Prostate gland (tissue), 2 donors: ENCODE results near the gene ERAS. TPM values are rescaled to one million over a fixed set of nuclear protein-coding genes. Genes with fewer than 3 reads are reported as not detected.

Experiments used
- DNase-seq: peaks from one replicate; pipeline ENCODE4 v3.0.0-alpha.2; 2019; ENCODE audit warnings: low spot score
- H3K27ac ChIP-seq, 2 donors: fragments of 200-600 bp; sonication (generic); 2 replicates each; pipeline ENCODE4 v1.5.1; 2017 to 2019
- H3K27me3 ChIP-seq: fragments of 200-600 bp; sonication (generic); replicated peaks from 2 replicates; pipeline ENCODE4 v1.5.1; 2019; ENCODE audit not compliant: insufficient read depth
- H3K36me3 ChIP-seq, 2 donors: fragments of 200-600 bp; sonication (generic); 1 replicate in 1 of 2; 2 replicates in 1 of 2; pipeline versions ENCODE4 v1.5.1 to v1.8.1; 2017 to 2019
- H3K4me1 ChIP-seq: fragments of 200-600 bp; sonication (generic); replicated peaks from 2 replicates; pipeline ENCODE4 v1.5.1; 2019
- H3K4me3 ChIP-seq, 2 donors: fragments of 200-600 bp; sonication (generic); 2 replicates each; pipeline ENCODE4 v1.5.1; 2017 to 2019
- H3K9me3 ChIP-seq: fragments of 200-600 bp; sonication (generic); 2 replicates; pipeline ENCODE4 v1.5.1; 2017
- POLR2A ChIP-seq: fragments of 450-650 bp; IDR thresholded peaks from one replicate; pipeline ENCODE4 v1.6.1; 2016; ENCODE audit warnings: antibody characterized with exemption, mild to moderate bottlenecking
- POLR2AphosphoS5 ChIP-seq: sonication (generic); formaldehyde crosslinking; IDR thresholded peaks from one replicate; pipeline ENCODE4 v1.6.1; 2017; ENCODE audit warnings: antibody characterized with exemption
- WGBS: methylation state at CpG from one replicate; pipeline ENCODE4 v1.1.5; 2018; 5-methylcytosine and 5-hydroxymethylcytosine counted together
- intact Hi-C: fragments of 100-400 bp; cut with DNase I; formaldehyde crosslinking; loops from one replicate; pipeline ENCODE4 v1.14.2; 2022
- total RNA-seq, 2 donors: library from RNA; depleted of rRNA; stranded (reverse); fragments of >200 nt; gene quantifications; one replicate each; pipeline ENCODE4 v1.1.0, GENCODE V29; 2016
- TF ChIP-seq, protein P1 (sequence below), 4 experiments: fragments of 200-600 bp in 2 of 4; fragments of 450-650 bp in 2 of 4; sonication (generic) in 2 of 4; IDR thresholded peaks; 1 replicate in 3 of 4; 2 replicates in 1 of 4; pipeline ENCODE4 v1.5.1; 2016 to 2019; ENCODE audit warnings: antibody characterized with exemption in 4 of 4, mild to moderate bottlenecking in 2 of 4, moderate library complexity in 2 of 4

ERAS gene
- total RNA-seq, 2 donors from 2014 or later: not detected

DNA sequence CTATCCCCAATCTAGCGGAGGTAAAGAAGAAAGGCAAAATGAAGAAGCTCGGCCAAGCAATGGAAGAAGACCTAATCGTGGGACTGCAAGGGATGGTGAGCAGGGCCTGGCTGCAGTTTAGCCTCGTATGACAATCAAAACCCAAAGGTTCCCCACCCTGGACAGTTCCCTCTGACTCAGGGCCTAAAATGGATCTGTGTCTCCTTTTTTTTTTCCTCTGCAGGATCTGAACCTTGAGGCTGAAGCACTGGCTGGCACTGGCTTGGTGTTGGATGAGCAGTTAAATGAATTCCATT is 23.5 kb upstream of the ERAS start:
- 51% methylated on average over 3 of the region's 4 CpGs for WGBS
- DNase-seq: no peak
- no peaks in the 10 kb centered on the region for H3K4me1 ChIP-seq
- H3K4me3 ChIP-seq: peak overlapping the region; percentile 44 to 46
- peak overlapping the region; percentile 93 to 97 for H3K27ac ChIP-seq
- no peaks in the 10 kb centered on the region for H3K9me3 ChIP-seq
- intact Hi-C loops: loop anchor here (5.0 to 10.0 kb wide), 3 partner anchors 94 to 242 kb away; partner anchors contain the start of genes PQBP1, SUV39H1, TFE3 and TIMM17B
- TF ChIP-seq POLR2AphosphoS5: no peak
- TF ChIP-seq POLR2A: no peak
- TF ChIP-seq, protein P1, sequence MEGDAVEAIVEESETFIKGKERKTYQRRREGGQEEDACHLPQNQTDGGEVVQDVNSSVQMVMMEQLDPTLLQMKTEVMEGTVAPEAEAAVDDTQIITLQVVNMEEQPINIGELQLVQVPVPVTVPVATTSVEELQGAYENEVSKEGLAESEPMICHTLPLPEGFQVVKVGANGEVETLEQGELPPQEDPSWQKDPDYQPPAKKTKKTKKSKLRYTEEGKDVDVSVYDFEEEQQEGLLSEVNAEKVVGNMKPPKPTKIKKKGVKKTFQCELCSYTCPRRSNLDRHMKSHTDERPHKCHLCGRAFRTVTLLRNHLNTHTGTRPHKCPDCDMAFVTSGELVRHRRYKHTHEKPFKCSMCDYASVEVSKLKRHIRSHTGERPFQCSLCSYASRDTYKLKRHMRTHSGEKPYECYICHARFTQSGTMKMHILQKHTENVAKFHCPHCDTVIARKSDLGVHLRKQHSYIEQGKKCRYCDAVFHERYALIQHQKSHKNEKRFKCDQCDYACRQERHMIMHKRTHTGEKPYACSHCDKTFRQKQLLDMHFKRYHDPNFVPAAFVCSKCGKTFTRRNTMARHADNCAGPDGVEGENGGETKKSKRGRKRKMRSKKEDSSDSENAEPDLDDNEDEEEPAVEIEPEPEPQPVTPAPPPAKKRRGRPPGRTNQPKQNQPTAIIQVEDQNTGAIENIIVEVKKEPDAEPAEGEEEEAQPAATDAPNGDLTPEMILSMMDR (IDR thresholded peaks at IDR 0.05): no peak
- H3K27me3 ChIP-seq: no peaks in the 10 kb centered on the region
- no peaks in the 10 kb centered on the region for H3K36me3 ChIP-seq

DNA sequence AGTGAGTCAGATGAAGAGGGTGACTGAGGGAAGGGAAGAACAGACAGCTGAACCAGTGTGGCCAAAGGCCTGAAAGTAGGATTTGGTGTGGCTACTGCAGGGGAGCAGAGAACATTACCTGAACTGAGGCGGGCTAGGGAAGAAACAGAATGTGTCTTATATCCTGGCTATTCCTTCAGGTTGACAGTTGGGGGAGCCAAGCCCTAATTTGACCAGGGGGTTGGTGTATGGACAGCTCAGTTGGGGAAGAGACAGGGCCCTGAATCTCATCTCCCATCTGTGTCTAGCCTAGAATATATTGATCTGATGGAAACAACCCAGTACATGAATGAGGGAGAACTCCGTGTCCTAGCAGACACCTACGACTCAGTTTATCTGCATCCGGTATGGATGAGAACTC is 20.2 kb upstream of the ERAS start:
- Histone ChIP-seq H3K27me3 (no peaks in the 10 kb centered on the region), H3K27ac (no peak overlapping the region), H3K9me3 (no peaks in the 10 kb centered on the region), H3K36me3 (no peaks in the 10 kb centered on the region), H3K4me3 (no peak overlapping the region), H3K4me1 (no peaks in the 10 kb centered on the region)
- DNase-seq: no peak
- 92% methylated on average over 3 of the region's 4 CpGs for WGBS
- intact Hi-C loops: loop anchor here (10.0 kb wide), 2 partner anchors 111 to 239 kb away; partner anchors contain the start of genes SUV39H1 and TFE3
- TF ChIP-seq POLR2A (no peak), POLR2AphosphoS5 (no peak)
- TF ChIP-seq, protein P1 (IDR thresholded peaks at IDR 0.05): no peak

- H3K4me1 ChIP-seq: no peaks in the 10 kb centered on the region
- no peaks in the 10 kb centered on the region for H3K9me3 ChIP-seq
- H3K27ac ChIP-seq: no peak overlapping the region
- 91% methylated on average over 8 of the region's 8 CpGs for WGBS
- intact Hi-C loops: no loop called here
- TF ChIP-seq, protein P1 (IDR thresholded peaks at IDR 0.05): no peak
- no peak for TF ChIP-seq POLR2A
- TF ChIP-seq POLR2AphosphoS5: no peak
- H3K4me3 ChIP-seq: no peak overlapping the region
- no peaks in the 10 kb centered on the region for H3K36me3 ChIP-seq
- no peak for DNase-seq
- H3K27me3 ChIP-seq: no peaks in the 10 kb centered on the region
Observed at GRCh38 chrX:48813644-48814043, 12.7 kb upstream of the ERAS start.

- Histone ChIP-seq H3K36me3 (no peaks in the 10 kb centered on the region), H3K9me3 (no peaks in the 10 kb centered on the region), H3K27ac (no peak overlapping the region), H3K4me3 (no peak overlapping the region), H3K27me3 (no peaks in the 10 kb centered on the region), H3K4me1 (no peaks in the 10 kb centered on the region)
- 96% methylated on average over 8 of the region's 8 CpGs for WGBS
- TF ChIP-seq POLR2AphosphoS5 (no peak), POLR2A (no peak)
- TF ChIP-seq, protein P1 (IDR thresholded peaks at IDR 0.05): no peak
- no peak for DNase-seq
- intact Hi-C loops: no loop called here
Observed at GRCh38 chrX:48814722-48815121, 11.6 kb upstream of the ERAS start.

- no peaks in the 10 kb centered on the region for H3K27me3 ChIP-seq
- no peak overlapping the region for H3K27ac ChIP-seq
- no peaks in the 10 kb centered on the region for H3K36me3 ChIP-seq
- intact Hi-C loops: no loop called here
- no peak for DNase-seq
- no peak overlapping the region for H3K4me3 ChIP-seq
- H3K9me3 ChIP-seq: no peaks in the 10 kb centered on the region
- H3K4me1 ChIP-seq: no peaks in the 10 kb centered on the region
- TF ChIP-seq POLR2A (no peak), POLR2AphosphoS5 (no peak)
- TF ChIP-seq, protein P1 (IDR thresholded peaks at IDR 0.05): no peak
- 93% methylated on average over 8 of the region's 8 CpGs for WGBS
Observed at GRCh38 chrX:48815266-48815665, 11.0 kb upstream of the ERAS start.
